GM19468 (cell line): Measurements from ENCODE around the gene CPNE7.
"Not testable (repeated sequence)": the region's sequence is repeated elsewhere in the genome, so short reads cannot be mapped to it uniquely, and the experiment has no call there.

Experiments
- ATAC-seq: cut with Tn5 transposase; IDR thresholded peaks from one replicate; pipeline ENCODE4 v1.9.1; 2021; ENCODE audit warnings: mild to moderate bottlenecking, moderate library complexity, moderate number of reproducible peaks; ENCODE audit not compliant: unreplicated experiment; ENCODE audit errors: extremely low read depth

CPNE7 gene

GRCh38 chr16:89618109-89618998, 42.8 kb downstream of the CPNE7 start:
- ATAC-seq, result no peak

- no peak for ATAC-seq
Observed at GRCh38 chr16:89619840-89620239, 44.3 kb downstream of the CPNE7 start.

- ATAC-seq, result no peak
Observed at GRCh38 chr16:89620406-89620841, 44.9 kb downstream of the CPNE7 start.

DNA sequence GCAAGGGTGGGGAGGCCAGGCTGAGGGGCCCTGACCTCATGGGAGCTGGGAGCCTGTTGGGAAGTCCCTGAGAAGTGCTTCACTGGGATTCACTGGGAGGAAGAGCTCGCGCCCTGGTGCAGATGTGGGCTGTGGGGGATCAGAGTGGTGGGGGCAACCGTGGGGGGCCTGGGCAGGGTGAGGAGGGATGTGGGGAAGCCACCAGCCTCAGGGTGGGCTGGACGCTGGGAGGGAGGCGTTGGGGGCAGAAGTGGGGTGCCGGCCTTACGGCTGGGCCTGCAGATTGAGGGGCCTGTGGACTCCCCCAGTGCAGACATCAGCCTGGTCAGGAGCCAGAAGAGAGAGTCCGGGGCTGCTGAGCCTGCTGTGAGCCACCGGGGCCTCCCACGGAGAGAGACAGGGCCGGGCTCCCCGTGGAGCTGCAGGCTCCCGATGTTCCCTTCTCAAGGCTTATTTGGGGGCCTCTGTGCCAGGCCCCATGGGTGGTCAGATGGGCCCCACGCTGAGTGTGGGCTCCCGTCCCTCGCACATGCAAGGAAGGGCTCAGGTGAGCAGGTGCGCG, 45.7 kb downstream of the CPNE7 start:
- no peak for ATAC-seq

DNA sequence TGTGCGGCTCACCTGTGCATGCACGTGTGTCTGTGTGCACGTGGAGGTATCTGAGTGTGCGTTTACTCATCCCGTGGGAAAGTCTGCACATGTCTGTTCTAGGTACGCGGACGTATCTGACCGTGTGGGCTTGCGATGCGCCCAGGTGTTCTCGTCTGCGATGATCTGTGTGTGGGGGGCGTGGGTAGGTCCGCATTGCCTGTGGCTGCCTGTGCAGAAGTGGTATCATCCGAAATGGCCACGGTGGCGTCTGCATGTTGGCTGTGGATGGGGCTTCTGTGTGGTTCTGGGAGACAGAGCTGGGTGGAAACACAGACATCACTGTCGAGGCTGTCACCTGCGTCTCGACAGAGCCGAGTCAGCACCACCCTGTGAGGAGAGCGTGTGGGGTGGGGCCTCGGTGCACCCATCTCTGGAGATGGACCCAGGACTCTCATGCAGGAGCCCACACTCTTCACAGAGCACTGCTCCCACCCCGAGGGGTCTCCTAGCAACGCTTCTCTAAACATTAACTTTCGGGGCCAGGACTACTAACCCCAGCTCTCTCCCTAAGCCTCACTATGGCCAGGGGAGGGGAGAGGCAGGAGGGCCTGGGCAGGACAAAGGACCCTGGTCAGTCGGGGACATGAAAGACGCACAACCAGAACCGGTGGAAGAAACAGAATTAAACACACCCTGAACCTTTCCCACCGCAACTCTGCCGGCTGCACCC, 46.3 kb downstream of the CPNE7 start:
- ATAC-seq, result no peak

GRCh38 chr16:89623511-89624261, 48.1 kb downstream of the CPNE7 start:
- ATAC-seq, result no peak

GRCh38 chr16:89624777-89625761, 49.5 kb downstream of the CPNE7 start:
- no peak for ATAC-seq

- ATAC-seq, result no peak
Observed at GRCh38 chr16:89629827-89630610, 54.5 kb downstream of the CPNE7 start.

- ATAC-seq, result no peak
Observed at GRCh38 chr16:89633064-89633631, 57.6 kb downstream of the CPNE7 start.

GRCh38 chr16:89634463-89635385, 59.2 kb downstream of the CPNE7 start:
- ATAC-seq, result not testable (repeated sequence)

GRCh38 chr16:89636663-89637062, 61.1 kb downstream of the CPNE7 start:
- ATAC-seq, result no peak

- no peak for ATAC-seq
Observed at GRCh38 chr16:89637379-89637778, 61.8 kb downstream of the CPNE7 start.

GRCh38 chr16:89638455-89638854, 62.9 kb downstream of the CPNE7 start:
- ATAC-seq, result no peak

- no peak for ATAC-seq
Observed at GRCh38 chr16:89639385-89639784, 63.8 kb downstream of the CPNE7 start.

DNA sequence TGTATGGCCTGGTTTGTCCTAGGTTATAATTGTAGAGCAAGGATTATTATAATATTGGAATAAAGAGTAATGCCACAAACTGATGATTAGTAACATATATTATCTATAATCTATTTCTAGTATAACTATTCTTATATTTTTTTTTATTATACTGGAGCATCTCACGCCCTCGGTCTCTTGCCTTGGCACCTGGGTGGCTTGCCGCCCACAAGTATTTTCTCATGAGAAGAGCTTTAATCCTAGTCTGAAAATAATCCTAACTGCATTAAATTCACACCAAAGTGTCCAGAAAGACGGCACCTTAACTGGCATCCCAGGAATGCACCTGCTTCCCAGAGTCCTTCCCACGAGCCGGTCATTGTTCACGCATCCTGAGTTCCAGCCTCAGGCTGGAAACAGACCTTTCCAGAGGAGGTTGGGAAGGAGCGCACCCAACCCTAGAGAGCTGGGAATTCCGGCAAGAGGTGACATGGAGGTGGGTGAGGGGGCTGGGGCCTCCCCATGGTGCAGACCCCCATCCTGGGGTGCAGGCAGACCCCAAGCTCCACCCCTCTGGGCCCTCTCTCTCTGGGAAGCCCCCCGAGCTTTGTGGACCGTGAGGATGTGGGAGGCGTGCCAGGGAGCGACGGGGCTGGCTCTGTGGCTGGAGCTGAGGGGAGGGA, 66.0 kb downstream of the CPNE7 start:
- ATAC-seq, result no peak

DNA sequence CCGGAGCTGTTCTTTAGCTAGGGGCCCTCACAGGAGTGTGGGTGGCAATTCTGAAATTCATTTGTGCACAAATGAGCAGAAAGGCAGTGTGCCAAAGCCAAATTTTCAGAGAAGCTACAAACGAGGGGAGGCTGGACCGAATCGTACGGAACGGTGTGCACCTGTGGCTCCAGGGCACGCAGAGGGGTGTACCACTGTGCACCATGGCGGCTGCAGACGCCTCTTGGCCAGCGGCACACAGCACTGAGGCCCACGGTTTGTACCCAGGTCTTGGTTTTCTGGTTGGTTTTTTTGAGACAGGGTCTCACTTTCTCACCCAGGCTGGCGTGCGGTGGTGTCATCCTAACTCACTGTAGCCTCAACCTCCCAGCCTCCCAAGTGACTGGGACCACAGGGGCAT, 67.0 kb downstream of the CPNE7 start:
- no peak for ATAC-seq
